Measurements from ENCODE around the gene ANKRD65. TPM values are rescaled to one million over a fixed set of nuclear protein-coding genes. Genes with fewer than 3 reads are reported as not detected.
"Not testable (repeated sequence)": the region's sequence is repeated elsewhere in the genome, so short reads cannot be mapped to it uniquely, and the experiment has no call there.

ANKRD65 gene
- total RNA-seq, 1 experiment from 2014 or later: 0.18 TPM

GRCh38 chr1:1452882-1453281, 31.8 kb upstream of the ANKRD65 start:
- Histone ChIP-seq H3K4me1 (ENCODE audit: insufficient read depth, low read length) (no peaks in the 10 kb centered on the region), H3K9me2 (replicated peaks; ENCODE audit: low read length) (no peaks in the 10 kb centered on the region), H3K36me3 (ENCODE audit: low read depth, low read length) (no peaks in the 10 kb centered on the region), H3K4me2 (ENCODE audit: low read length) (no peak overlapping the region), H4K20me1 (ENCODE audit: low read length) (no peaks in the 10 kb centered on the region), H3F3A (ENCODE audit: low read length, unreplicated experiment) (no peaks in the 10 kb centered on the region), H2AFZ (ENCODE audit: low read length) (no peak overlapping the region), H3K27ac (ENCODE audit: low read length) (no peak overlapping the region), H3K4me3 (ENCODE audit: low read length) (no peak overlapping the region), H3K27me3 (ENCODE audit: low read length) (no peaks in the 10 kb centered on the region), H3K79me2 (ENCODE audit: low read length) (no peaks in the 10 kb centered on the region), H3K9ac (ENCODE audit: low read length) (no peak overlapping the region), H3K9me3 (ENCODE audit: low read length) (no peaks in the 10 kb centered on the region)
- POLR2A ChIA-PET (ENCODE audit: unreplicated experiment): no interaction called here
- no peak for DNase-seq
- BruUV-seq (replicated peaks): no TSS peak
- CTCF ChIA-PET: interaction anchor here (0.6 kb wide), 1 partner anchor 27 kb away, joined by 3 read pairs; no protein-coding TSS in a partner anchor
- no peak for ATAC-seq
- intact Hi-C loops (cut with micrococcal nuclease): no loop called here
- TF ChIP-seq EZH2phosphoT487 (IDR thresholded peaks at IDR 0.05; ENCODE audit: borderline replicate concordance, low read length) (no peak), CTCF (conservative IDR thresholded peaks at IDR 0.05; ENCODE audit: low read depth, low read length) (no peak), EZH2 (IDR thresholded peaks at IDR 0.05; ENCODE audit: low read length, unreplicated experiment) (no peak)

GRCh38 chr1:1452365-1452739, 31.3 kb upstream of the ANKRD65 start:
- H3K27ac ChIP-seq (ENCODE audit: low read length); H3K9ac ChIP-seq (ENCODE audit: low read length); H3K79me2 ChIP-seq (ENCODE audit: low read length); DNase-seq; H2AFZ ChIP-seq (ENCODE audit: low read length); H3F3A ChIP-seq (ENCODE audit: low read length, unreplicated experiment); BruUV-seq (replicated peaks); intact Hi-C loops (cut with micrococcal nuclease); CTCF ChIA-PET; H3K4me2 ChIP-seq (ENCODE audit: low read length); H3K36me3 ChIP-seq (ENCODE audit: low read depth, low read length); H3K27me3 ChIP-seq (ENCODE audit: low read length); H4K20me1 ChIP-seq (ENCODE audit: low read length); H3K9me3 ChIP-seq (ENCODE audit: low read length); H3K4me3 ChIP-seq (ENCODE audit: low read length); H3K9me2 ChIP-seq (replicated peaks; ENCODE audit: low read length); ATAC-seq; POLR2A ChIA-PET (ENCODE audit: unreplicated experiment); H3K4me1 ChIP-seq (ENCODE audit: insufficient read depth, low read length): not testable (repeated sequence)

- no peak for TF ChIP-seq EZH2phosphoT487 (IDR thresholded peaks at IDR 0.05; ENCODE audit: borderline replicate concordance, low read length)
- TF ChIP-seq CTCF (conservative IDR thresholded peaks at IDR 0.05; ENCODE audit: low read depth, low read length): no peak
- TF ChIP-seq EZH2 (IDR thresholded peaks at IDR 0.05; ENCODE audit: low read length, unreplicated experiment): no peak
- no peaks in the 10 kb centered on the region for H4K20me1 ChIP-seq (ENCODE audit: low read length)
- ChIA-PET POLR2A (ENCODE audit: unreplicated experiment) (no interaction called here), CTCF (no interaction called here)
- no peaks in the 10 kb centered on the region for H3K36me3 ChIP-seq (ENCODE audit: low read depth, low read length)
- no peaks in the 10 kb centered on the region for H3K4me1 ChIP-seq (ENCODE audit: insufficient read depth, low read length)
- H3K27me3 ChIP-seq (ENCODE audit: low read length): no peaks in the 10 kb centered on the region
- H3K9ac ChIP-seq (ENCODE audit: low read length): no peak overlapping the region
- H3K79me2 ChIP-seq (ENCODE audit: low read length): no peaks in the 10 kb centered on the region
- DNase-seq (no peak), ATAC-seq (no peak)
- H2AFZ ChIP-seq (ENCODE audit: low read length): no peak overlapping the region
- H3K9me3 ChIP-seq (ENCODE audit: low read length): no peaks in the 10 kb centered on the region
- no peaks in the 10 kb centered on the region for H3F3A ChIP-seq (ENCODE audit: low read length, unreplicated experiment)
- no peaks in the 10 kb centered on the region for H3K9me2 ChIP-seq (replicated peaks; ENCODE audit: low read length)
- BruUV-seq (replicated peaks): no TSS peak
- intact Hi-C loops (cut with micrococcal nuclease): no loop called here
- no peak overlapping the region for H3K4me2 ChIP-seq (ENCODE audit: low read length)
- no peak overlapping the region for H3K27ac ChIP-seq (ENCODE audit: low read length)
- H3K4me3 ChIP-seq (ENCODE audit: low read length): no peak overlapping the region
Measured at GRCh38 chr1:1451696-1452364, 30.8 kb upstream of the ANKRD65 start.

GRCh38 chr1:1450616-1451015, 29.5 kb upstream of the ANKRD65 start:
- H2AFZ ChIP-seq (ENCODE audit: low read length); H4K20me1 ChIP-seq (ENCODE audit: low read length); CTCF ChIA-PET; H3K27me3 ChIP-seq (ENCODE audit: low read length); H3K79me2 ChIP-seq (ENCODE audit: low read length); intact Hi-C loops (cut with micrococcal nuclease); H3K36me3 ChIP-seq (ENCODE audit: low read depth, low read length); H3K4me3 ChIP-seq (ENCODE audit: low read length); H3K4me1 ChIP-seq (ENCODE audit: insufficient read depth, low read length); DNase-seq; H3F3A ChIP-seq (ENCODE audit: low read length, unreplicated experiment); POLR2A ChIA-PET (ENCODE audit: unreplicated experiment); H3K27ac ChIP-seq (ENCODE audit: low read length); H3K9me3 ChIP-seq (ENCODE audit: low read length); H3K4me2 ChIP-seq (ENCODE audit: low read length); H3K9ac ChIP-seq (ENCODE audit: low read length); H3K9me2 ChIP-seq (replicated peaks; ENCODE audit: low read length); ATAC-seq; BruUV-seq (replicated peaks): not testable (repeated sequence)
